Brain pericyte (primary cell): ENCODE measurements around the gene NIT2.
"Not testable (repeated sequence)": the region's sequence is repeated elsewhere in the genome, so short reads cannot be mapped to it uniquely, and the experiment has no call there.

Experiments
- DNase-seq: peaks from one replicate; pipeline ENCODE4 v3.0.0-alpha.2; 2012; ENCODE audit warnings: low read depth, low spot score

NIT2 gene

GRCh38 chr3:100338911-100339310 lies 4.4 kb downstream of the NIT2 start:
- DNase-seq, result no peak

DNA sequence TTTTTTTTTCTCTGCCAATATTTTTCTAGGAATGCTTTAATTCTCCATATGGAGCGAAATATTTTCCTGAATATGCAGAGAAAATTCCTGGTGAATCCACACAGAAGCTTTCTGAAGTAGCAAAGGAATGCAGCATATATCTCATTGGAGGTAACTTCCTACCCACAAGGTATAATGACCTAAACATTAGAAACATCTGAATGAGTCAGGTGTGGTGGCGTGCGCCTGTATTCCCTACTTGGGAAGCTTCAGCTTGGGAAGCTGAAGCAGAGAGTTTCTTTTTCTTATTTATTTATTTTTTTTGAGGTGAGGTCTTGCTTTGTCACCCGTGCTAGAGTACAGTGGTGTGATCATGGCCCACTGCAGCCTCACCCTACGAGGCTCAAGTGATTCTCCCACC lies 5.2 kb downstream of the NIT2 start:
- no peak for DNase-seq

DNA sequence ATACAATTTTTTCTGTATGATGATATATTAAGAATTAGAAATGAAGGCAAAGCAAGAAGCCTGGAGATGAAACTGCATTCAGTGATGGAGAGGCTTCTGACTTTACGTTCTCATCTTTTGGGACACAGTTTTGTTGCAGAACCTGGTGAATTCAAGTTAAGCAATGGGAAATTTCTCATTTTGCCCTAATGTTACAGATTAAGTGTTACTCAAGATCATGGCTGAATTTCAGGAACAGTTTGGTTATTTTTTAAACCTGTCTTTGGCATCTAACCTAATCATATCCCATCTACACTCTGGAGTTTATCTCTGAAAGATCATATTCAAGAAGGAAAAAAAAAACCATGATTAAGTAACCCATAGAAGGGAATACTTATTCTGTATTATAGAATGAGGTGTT lies 6.0 kb downstream of the NIT2 start:
- DNase-seq, result no peak

- no peak for DNase-seq
These were observed 14.2 kb downstream of the NIT2 start for GRCh38 chr3:100348727-100349126.

DNA sequence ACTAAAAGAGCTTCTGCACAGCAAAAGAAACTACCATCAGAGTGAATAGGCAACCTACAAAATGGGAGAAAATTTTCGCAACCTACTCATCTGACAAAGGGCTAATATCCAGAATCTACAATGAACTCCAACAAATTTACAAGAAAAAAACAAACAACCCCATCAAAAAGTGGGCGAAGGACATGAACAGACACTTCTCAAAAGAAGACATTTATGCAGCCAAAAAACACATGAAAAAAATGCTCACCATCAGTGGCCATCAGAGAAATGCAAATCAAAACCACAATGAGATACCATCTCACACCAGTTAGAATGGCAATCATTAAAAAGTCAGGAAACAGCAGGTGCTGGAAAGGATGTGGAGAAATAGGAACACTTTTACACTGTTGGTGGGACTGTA lies 17.2 kb downstream of the NIT2 start:
- DNase-seq, result not testable (repeated sequence)

- no peak for DNase-seq
These were observed 18.0 kb downstream of the NIT2 start for GRCh38 chr3:100352296-100353231.

- DNase-seq, result no peak
These were observed 20.3 kb downstream of the NIT2 start for GRCh38 chr3:100354850-100355249.

DNA sequence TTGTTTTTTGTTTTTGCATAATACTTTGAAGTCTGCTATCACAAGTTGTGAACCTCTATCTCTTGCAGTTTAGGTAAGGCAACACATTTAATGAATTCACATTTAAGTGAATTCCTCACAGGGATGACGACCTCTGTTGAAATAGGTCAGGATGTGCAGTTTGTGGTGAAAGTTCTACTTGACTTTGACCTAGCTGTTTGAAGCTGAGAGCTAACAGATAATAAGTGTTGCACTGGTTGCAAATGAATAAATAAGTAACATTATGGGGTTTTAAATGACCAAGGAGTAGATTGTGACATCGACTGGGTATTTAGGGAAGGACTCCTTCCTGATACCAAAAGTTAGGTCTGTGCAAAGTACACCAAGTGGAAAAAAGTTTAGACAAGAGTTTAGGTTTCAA lies 23.9 kb downstream of the NIT2 start:
- DNase-seq, result no peak

- no peak for DNase-seq
These were observed 24.5 kb downstream of the NIT2 start for GRCh38 chr3:100359035-100359434.

GRCh38 chr3:100360757-100361496 lies 26.4 kb downstream of the NIT2 start:
- DNase-seq, result no peak

- DNase-seq, result no peak
These were observed 27.3 kb downstream of the NIT2 start for GRCh38 chr3:100361897-100362296.

- DNase-seq, result no peak
These were observed 29.9 kb downstream of the NIT2 start for GRCh38 chr3:100364421-100364820.

DNA sequence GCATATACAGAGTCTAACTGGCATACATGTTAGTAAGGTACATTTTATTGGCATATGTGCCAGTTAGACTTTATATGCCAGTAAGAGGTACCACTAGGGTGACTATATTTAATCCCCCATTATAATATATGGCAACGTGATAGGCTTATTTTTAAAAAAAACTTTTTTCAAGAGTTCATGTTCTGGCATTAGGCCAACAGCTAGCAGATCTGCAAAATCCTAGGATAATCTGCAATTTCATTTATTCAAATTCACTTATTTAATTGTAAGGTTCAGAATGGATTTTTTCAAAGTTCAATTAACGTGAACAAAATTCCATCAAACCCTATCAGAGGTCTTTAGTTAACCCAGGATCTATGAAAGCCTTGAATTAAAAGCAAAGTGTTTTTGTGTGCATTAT lies 31.9 kb downstream of the NIT2 start:
- no peak for DNase-seq

- DNase-seq, result no peak
These were observed 33.9 kb downstream of the NIT2 start for GRCh38 chr3:100368441-100368840.

DNA sequence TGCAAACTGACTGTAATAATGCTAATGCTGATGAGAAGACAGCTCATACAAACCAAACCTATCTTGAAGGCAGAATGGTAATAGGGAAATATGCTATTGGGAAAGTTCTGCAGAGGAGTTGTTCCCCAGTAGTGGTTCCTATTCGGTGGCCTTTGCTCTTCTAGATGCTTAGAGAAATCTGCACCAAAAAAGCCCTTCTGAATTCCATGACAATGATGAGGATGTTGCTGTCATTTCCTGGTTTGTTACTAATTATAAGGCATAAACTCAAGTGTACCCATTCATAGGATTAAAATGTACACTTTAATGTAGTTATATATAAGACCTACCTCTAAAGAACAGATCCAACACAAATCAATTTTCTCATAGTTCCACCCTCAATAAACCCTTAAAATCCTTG lies 36.2 kb downstream of the NIT2 start:
- DNase-seq, result no peak

DNA sequence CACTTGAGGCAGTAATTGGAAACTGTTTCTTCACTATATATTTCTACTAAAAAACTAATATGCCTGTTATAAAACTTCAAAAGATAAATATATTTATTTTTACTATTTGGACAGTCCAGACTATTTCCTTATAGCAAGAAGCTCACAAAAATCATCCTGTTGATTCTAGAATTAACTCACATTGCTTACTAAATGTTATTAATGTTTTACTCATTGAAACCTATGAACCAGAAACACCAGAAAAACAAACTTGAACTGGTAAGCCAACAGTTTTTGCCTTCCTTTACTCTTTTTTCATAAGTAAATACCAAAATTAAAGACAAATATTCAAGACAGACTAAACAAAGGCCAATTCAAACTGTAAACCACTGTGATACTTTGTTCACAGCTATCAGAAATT lies 40.0 kb downstream of the NIT2 start:
- no peak for DNase-seq

DNA sequence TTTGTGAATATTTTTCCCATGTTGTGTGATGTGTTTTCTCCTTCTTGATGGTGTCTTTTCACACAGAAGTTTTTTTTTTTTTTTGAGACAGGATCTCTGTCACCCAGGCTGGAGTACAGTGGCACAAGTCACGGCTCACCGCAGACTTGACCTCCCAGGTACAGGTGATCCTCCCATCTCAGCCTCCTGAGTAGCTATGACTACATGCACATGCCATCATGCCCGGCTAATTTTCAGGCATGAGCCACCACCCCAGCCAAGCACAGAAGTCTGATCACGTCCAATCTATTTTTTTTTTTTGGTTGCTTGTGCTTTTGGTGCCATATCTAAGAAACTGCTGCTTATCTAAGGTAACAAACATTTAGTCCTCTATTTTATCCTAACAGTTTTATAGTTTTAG lies 41.7 kb downstream of the NIT2 start:
- DNase-seq, result no peak

- no peak for DNase-seq
These were observed 50.4 kb downstream of the NIT2 start for GRCh38 chr3:100384733-100385525.

DNA sequence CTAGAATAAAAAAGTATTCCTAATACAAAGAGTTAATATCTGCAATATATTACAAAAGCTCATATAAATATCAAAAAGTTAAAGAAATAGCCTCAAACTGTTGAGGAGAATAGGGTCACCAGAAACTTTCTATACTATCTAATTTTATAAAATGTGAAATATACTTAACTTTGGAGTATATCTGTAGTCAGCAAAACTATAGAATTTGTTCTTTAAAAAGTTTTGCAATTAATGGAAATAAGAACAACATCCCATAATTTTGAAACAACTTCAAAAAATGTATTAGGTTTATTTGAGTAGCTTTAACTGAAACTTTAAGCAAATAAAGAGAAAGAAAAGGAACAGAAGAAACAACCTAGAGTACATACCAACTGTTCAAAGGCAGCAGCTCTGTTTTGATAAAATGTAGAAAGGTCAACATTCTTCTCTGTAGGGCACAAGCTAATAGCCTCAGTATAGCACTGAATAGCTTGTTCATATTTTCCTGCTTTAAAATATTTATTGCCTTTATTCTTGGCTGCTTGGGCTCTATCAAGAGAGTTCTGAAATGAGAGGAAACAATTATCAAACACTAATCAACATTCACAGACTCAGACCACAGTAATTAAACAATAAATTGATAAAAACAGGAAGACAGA lies 52.0 kb downstream of the NIT2 start:
- DNase-seq, result no peak

- DNase-seq, result no peak
These were observed 54.5 kb downstream of the NIT2 start for GRCh38 chr3:100389025-100389424.

DNA sequence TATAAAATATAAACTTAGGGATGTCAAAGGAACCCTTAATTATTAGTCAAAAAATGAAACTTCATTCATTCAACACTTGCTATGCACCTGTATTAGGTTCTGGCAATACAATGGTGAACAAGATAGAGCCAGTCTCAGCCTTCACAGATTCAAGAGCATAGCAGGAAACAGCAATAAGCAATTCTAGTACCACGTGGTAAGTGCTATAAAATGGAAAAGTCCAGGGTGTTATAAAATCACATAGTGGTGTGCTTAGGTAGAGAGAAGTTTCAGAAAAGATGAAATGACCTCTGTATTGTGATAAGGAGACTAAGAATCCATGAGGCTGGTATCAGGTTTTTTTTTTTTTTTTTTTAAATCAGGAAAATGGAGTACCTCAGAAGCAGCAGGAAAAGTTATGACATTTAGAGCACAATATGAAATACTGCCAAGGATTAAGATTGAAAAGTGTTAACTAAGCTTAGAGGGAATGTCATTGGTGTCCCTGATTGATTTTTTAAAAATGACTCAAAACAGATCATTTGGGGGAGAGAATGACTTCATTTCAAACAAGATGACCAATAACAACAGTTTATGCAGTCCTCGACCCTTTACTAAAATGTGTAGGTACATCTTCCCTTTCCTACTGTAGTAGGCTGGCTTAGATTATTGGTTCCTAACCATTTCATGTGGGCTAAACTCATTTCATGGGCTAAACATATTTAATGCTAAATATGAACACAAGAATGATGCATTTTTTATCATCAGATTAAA lies 61.3 kb downstream of the NIT2 start:
- DNase-seq, result no peak
